HG03196 (cell line): ENCODE data around the gene RIMBP3C.
"Not testable (repeated sequence)": the region's sequence is repeated elsewhere in the genome, so short reads cannot be mapped to it uniquely, and the experiment has no call there.

Experiments
- ATAC-seq: cut with Tn5 transposase; IDR thresholded peaks from one replicate; pipeline ENCODE4 v1.9.1; 2021; ENCODE audit not compliant: unreplicated experiment

The RIMBP3C gene

DNA sequence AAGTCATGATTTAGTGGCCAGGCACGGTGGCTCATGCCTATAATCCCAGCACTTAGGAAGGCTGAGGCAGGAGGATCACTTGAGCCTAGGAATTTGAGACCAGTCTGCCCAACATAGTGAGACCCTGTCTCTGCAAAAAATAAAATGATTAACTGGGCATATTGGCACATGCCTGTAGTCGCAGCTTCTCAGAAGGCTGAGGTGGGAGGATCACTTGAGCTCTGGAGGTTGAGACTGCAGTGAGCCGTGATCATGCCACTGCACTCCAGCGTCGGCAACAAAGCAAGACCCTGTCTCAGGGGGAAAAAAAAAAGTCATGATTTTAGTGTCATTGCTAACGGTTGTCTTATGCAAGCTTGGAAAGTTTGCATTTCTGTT is 28.2 kb upstream of the RIMBP3C start:
- ATAC-seq: no peak

DNA sequence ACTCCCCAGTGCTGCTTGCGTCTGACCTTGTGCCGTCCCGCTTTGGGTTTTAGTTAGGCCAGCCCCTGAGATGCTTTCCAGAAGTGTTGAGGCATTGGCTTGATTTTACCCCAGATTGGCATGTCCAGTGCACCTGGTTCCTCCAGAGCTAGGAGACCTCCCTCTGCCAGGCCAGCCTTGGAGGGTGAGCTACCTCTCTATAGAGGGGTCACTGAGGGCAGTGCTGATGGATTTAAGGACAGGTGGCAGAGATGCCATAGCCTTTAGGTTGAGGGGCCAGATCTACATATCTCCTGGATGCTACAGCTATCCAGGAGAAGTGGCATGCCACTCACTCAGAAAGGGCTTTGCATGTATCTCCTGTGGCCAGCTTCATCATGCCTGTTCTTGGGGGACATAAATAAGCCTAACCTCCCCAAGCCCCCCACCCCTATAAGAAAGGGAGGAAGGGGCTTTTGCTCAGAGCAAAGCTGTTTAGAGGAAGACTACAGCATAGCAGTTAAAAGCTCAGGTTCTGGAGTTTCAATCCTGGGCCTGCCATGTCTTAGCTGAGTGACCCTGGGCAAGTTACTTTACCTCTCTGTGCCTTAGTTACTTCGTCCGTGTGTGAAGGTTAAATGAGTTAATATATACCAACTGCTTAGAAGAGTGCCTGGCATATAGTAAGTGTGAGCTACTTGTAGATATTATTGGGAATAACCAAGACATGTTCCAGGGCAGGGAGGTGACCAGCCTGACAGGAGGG is 22.7 kb upstream of the RIMBP3C start:
- ATAC-seq: no peak

DNA sequence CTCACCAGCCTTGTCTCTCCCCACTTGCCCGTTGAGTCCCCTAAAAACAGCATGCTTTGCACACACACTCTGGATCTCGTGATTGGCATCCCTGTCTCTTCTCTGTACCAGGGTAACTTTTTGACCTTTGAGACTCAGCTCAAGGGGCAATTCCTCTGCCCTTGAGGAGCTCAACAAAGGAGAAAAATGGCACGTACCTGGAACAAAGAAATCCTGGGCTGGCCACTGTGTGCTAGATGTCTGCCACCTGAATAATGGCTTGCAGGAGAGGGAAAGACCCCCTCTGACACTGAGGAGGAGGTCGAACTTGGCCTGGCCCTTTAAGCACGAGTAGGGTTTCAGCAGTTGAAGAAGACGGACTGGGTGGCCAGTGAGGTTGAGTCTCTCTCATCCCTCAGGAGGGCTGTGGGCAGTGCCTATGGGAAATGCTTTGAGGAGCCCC is 22.1 kb upstream of the RIMBP3C start:
- no peak for ATAC-seq

DNA sequence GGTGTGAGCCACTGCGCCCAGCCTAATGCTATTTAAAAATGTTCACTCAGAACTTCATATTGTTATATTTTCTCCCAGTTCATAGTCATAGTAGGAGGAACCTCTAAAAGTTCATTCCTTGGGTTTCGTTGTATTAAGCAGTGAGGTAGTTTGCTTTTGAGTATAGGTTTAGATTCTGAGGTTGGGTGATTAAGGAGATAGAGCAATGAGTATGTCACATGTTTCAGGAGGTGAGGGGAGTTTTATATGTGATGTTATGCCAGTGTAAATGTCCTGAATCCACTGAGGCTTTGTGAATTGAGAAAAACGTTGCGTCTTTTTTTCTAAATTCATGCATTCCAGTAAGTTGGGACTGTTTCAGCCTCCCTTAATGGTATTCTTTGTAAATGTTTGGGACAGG is 20.4 kb upstream of the RIMBP3C start:
- no peak for ATAC-seq

DNA sequence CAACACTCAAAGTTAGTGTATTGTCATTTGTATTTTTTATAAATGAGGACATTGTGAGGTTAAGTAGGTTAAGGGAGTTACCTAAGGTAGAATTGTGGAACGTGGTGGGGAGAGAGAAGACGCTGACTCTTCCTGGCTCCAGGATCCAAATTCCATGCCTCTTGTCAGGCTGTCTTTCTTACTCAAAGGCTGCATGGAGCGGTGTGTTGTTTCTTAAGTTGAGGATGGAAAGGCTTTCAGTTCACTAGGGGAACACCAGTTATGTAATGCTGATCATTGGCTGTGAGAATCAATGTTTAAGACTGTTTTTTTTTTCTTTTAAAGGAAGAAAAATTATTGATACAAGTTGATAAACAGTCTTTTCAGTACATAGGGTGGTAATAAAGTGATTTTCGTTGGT is 19.1 kb upstream of the RIMBP3C start:
- ATAC-seq: no peak

DNA sequence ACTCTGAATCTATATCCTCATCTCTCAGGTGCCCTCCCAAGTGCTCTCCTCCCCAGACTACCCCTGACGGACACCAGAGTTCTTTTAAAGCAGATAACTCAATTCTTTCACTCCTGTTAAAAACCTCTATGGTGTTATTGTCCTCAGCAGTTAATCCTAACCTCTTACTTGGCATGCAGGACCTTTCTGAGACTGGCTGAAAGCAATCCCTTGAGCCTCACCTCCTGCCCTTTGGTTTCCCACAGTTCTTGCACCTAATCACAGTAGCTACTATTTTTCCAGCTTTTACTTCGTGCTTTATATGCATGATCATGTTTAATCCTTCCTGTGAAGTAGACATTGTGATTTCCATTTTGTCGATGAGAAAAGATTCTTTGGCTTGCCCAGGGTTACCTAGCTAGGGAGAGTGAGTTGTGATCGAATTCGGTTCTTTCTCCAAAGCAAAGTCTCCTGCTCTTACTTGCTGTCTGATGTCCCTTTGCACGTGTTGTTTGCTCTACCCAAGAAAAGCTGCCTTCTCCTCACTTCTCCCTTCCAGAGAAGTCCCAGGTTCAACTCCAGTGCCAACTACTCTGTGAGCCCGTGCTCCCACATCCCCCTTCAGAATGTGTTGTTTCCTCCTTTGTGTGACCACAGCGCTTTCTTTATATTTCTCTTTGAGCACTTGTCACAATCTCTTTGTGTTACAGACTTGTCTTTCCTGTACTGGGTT is 18.4 kb upstream of the RIMBP3C start:
- ATAC-seq: no peak

DNA sequence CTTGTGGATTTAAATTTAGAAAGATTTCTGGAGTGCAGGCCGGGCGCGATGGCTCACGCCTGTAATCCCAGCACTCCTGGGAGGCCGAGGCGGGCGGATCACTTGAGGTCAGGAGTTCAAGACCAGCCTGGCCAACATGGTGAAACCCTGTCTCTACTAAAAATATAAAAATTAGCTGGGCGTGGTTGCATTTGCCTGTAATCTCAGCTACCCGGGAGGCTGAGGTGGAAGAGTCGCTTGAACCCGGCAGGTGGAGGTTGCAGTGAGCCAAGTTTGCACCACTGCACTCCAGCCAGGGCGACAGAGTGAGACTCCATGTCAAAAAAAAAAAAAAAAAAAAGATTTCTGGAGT is 17.8 kb upstream of the RIMBP3C start:
- not testable (repeated sequence) for ATAC-seq

DNA sequence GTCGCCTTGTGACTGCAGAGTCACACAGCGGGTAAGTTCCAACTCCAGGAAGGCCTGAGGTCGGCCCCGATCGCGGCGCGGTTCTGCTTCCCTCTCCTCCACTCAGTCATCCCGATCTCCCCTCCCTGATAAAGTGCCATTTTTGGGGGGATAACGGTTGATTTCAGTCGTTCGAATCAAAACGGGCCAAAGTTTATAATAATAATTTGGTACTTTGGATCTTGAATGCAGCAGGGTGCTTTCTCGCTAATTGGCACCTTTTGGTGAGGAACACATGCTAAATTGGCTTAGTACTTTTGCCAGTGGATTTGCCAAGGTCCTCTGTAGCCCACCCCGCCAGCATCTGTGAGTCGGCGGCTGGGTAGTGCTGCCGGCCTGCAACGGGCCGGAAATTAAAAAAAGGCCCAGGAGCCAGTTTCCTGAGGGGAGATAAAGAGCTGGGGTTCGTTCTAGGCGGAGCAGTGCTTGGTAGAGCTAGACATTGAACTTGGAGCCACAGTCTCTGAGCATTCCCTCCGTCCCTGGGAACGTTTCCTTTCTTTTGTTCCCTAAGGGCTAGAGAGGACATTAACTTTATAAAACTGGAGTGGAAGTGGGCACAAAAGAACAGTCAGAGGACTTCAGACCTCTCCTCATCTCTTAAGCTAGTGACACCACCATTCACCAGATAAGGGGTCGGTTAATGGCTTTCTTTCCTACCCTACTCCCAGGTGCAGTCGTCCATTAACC is 17.2 kb upstream of the RIMBP3C start:
- no peak for ATAC-seq

DNA sequence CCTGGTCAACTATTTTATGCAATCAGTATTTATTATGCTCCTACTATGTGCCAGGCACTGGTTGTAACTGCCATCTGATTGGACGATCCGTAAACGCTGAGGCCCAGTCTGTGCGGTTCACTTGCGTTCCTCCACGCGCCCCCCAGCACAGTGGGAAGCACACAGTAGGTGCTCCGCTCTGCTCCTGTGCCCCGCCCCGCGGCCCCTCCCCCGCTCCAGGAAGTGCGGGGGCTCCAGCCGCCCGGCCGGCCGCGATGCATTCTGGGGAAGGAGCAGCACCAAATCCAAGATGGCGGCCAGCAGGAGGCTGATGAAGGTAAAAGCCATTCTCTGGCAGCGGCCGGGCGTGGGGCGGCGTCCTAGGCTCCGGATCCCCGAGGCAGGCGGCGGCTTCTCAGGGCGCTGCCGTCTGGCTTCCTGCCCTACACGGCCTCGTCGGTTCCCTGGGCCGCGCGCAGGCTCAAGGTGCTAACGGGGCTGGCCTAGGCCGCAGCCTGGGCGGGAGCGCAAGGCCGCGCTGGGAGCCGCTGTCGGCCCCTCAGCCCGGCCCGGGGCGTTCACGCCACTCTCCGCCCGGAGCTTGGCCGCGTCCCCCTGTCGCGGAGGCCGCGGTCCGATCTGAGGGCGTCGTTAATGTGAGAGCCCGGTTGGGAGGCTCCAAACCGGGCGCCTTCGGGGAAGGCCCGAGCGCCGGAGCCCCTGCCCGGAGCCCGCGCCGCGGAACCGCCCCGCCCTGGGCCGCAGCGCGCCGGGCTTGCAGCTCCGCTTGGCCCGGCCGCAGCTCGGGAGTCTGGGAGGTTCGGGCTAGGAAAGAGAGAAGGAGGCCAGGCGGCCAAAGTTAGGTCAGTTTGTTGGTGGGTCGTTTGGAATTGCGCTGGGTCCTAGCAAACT is 16.4 kb upstream of the RIMBP3C start, which contains the start of gene UBE2L3:
TSS of gene UBE2L3 (plus strand) at position 259 of the 891 bp plus-strand sequence. CDS start at position 290, 31 bp downstream.
- peak; percentile 68 for ATAC-seq

DNA sequence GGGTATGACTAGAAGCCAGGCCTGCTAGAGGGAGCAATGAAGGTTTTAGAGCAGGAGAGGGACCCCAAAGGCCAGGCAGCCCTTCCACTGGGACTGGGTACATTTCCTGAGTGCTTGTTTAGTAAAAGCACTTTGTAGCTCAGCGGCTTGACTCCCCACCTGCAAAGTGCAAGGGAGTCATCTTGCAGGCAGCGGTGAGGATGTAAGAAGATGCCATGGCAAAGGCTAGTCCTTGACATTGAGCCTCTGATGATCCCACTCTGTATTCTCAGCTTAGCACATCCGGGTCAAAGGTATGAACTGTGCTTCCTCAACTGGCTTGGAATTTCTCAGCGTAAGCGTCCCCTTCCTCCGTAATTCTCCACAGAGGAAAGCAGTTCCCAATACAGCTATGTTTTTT is 13.2 kb upstream of the RIMBP3C start:
- ATAC-seq: no peak

DNA sequence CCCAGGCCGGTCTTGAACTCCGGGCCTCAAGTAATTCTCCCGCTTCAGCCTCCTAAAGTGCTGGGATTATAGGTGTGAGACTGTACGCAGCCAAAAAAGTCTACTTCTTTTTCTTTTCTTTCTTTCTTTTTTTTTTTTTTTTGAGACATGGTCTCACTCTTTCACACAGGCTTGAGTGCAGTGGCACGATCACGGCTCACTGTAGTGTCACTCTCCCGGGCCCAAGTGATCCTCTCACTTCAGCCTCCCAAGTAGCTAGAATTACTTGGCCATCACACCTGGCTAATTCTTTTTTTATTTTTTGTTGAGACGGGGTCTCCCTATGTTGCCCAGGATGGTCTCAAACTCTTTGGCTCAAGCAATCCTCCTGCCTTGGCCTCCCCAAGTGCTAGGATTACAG is 12.7 kb upstream of the RIMBP3C start:
- no peak for ATAC-seq

DNA sequence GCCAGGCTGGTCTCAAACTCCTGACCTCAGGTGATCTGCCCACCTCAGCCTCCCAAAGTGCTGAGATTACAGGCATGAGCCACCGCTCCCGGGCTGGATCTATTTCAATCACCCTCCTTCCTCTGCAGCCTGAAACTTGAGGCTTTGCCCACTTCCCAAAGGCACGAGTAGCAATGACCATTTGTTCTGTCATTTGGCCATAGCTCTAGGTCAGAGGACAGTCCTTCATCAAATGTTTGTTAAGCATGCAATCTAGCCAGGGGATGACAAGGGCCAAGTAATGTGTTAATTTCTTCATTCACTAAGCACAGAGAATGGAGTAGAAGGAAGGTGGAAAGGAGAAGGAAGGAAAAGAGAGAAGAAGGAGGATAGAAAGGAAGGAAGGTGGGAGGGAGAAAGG is 9.4 kb upstream of the RIMBP3C start:
- ATAC-seq: not testable (repeated sequence)

DNA sequence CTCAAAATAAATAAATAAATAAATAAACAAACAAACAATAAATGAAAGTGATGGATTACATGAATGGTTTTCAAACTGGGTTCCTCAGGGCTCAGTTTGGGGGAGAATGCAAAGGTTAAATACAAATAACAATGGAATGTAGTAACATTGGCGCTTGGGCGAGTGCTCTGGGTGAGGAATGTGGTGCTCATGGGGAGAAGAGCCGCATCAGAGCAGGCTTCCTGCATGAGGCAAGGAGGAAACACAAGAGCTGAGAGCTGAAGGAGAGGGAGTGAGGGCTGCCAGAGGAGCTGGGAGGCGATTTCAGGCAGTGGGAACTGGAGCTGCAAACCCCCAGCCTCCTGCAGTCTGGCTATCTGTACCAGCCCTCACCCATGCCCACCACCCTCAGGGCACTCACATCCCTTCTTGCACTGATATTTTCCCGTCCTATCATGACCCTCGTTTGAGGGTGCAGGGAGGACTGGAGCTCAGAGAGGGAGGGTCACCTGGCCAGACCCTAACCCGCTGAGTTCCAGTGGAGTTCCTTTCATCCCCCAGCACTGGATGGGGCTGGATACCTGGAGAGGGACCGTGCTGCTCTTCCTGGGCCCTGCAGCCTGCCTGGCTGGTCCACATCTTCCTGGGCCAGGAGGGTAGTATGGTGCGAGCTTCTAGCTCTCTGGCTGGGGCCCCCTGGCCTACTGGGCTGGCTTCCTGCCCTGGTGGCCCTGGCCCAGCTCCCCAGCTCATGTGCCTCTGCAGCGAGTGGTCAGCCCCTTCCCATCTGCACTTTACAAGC is 8.3 kb upstream of the RIMBP3C start:
- ATAC-seq: not testable (repeated sequence)

DNA sequence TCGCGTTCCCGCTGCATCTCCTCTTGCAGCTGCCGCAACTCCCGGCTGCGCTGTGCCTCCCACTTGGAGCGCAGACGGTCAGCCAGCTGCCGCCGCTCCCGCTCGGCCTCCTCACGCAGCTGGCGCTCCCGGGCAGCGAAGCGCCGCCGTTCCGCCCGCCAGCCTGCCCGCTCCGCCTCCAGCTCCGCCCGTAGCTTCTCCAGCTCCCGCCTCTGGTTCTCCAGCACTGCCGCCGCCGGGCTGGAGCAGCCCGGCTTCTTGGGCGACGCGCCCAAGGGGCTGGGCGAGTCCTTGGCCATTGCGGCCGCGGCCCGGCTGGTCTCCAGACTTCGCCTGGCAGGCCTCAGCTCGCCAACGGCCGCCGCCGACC is 598 bp downstream of the RIMBP3C start:
- not testable (repeated sequence) for ATAC-seq

DNA sequence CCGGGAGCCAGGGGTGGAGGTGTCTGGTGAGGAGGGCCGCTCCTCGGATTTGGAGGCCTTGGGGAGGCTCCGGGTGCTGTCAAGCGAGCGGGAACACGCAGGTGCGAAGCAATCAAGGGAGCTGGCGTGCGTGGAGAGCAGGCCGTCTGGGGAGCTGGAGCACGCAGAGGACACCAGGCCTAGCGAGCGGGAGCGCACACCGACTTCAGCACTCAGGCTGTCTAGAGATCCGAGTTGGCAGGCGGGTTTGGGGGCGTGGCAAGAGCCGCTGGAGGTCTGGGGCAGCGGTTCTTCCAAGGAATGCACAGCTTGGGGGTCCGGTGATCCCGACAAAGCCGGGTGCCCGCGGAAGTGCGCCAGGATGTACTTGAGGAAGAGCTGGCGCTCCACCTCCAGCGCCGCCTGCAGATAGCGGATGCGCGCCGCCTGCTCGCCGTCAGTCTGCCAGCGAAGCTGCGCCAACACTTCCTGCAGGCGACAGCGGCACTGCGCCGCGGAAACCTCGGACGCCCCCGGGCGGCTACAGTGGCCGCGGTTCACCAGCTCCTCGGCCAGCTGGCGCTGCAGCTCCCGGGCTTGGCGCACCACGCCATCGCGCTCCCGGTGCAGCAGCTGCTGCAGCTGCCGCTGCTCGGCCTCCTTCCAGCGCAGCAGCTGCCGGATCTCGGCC is 1.1 kb downstream of the RIMBP3C start:
- ATAC-seq: not testable (repeated sequence)

DNA sequence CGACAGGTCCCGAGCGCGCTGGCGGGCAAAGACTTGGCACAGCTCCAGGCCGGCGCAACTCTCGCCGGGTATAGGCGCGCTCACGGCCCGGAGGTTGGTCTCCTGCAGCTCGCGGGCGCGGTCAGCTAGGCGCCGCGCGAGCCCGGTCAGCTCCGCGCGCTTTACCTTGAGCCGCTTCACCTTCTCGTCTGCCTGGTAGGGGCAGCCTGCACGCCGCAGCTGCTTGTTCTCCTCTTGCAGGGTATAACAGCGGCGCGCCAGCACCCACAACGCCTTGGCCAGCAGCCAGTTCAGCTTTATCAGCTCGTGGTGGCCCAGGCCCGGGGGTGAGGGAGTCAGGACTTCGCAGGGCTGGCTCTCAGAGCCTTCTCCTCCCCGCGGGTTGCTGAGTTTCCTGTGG is 1.7 kb downstream of the RIMBP3C start:
- not testable (repeated sequence) for ATAC-seq

DNA sequence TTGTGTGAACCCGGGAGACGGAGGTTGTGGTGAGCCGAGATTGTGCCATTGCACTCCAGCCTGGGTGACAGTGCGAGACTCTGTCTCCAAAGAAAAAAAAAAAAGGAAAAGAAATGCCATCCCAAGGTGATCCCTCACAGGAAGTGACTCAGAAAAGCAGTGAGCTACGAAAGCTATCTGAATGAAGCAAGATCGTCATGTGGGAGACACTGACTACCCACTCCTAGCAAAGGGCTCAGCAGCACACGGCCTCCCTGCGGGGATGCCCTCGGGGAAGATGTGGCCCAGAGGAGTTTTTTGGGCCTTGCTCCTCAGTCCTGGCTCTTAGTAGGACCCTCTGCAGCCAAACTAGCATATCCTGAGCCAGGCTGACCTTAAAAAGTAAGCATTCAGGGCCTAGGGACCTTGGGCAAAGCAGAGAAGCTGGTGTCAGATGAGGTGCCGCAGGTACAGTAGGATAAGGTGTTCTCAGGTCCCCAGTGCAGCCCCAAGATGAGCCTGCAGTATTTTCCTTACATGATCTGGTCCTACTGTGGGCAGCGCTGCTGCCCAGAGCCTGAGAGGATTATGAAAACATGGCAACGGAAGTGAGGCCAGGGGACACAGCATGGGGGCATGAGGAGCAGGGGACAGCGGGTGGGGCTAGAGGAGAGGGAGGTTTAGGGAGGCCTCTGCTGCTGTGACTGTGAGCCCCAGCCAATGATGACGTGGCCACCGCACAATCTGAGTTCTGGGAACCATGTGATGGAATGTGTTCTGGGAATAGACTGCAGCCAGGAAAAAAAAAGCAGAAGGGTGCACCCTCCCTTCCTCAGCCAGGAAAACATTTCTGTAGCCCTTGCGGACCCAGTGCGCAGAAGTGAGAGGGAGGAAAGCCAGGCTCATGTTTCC is 6.6 kb downstream of the RIMBP3C start:
- ATAC-seq: not testable (repeated sequence)

DNA sequence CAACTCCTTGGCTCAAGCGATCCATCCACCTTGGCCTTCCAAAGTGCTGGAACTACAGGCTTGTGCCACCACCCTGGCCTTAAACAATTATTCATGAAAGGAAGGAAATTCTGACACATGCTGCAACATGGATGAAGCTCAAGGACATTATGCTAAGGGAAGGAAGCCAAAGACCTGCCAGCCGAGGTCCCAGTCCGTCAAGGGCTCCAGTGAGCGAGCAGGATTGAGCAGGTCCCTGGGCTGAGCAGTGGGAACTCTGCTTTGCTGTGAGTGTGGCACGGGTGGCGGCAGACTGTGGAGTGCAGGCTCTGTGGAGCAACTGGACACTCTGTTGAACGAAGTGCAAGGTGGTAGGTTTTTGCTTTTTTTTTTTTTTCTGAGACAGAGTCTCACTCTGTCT is 11.4 kb downstream of the RIMBP3C start:
- not testable (repeated sequence) for ATAC-seq
